Activated CD8-positive, alpha-beta T cell treated with anti-CD3 and anti-CD28 coated beads for 36 hours (primary cell): ENCODE measurements around the gene CNOT6. TPM values are rescaled to one million over a fixed set of nuclear protein-coding genes. Genes with fewer than 3 reads are reported as not detected.

Experiments
- ATAC-seq: fragments of 200-7000 bp; cut with Tn5 transposase; one replicate; pipeline ENCODE4 v1.10.0; 2021; ENCODE audit warnings: mild to moderate bottlenecking, moderate library complexity
- CTCF ChIA-PET: fragments of 350-600 bp; sonication (Branson Sonifier 250); formaldehyde crosslinking; loops from one replicate; lab custom pipeline; 2021; ENCODE audit warnings: antibody characterized with exemption; lab: Charles Lee
- POLR2A ChIA-PET: fragments of 350-600 bp; sonication (Branson Sonifier 250); formaldehyde crosslinking; loops from one replicate; lab custom pipeline; 2021; ENCODE audit warnings: antibody characterized with exemption; lab: Charles Lee
- DNase-seq: peaks from one replicate; pipeline ENCODE4 v3.0.0-alpha.2; 2020
- H3K27ac Mint-ChIP-seq: one replicate; pipeline ENCODE4 v1.8.0; 2021; ENCODE audit warnings: mild to moderate bottlenecking, mixed read lengths
- H3K27me3 Mint-ChIP-seq: one replicate; pipeline ENCODE4 v1.8.0; 2021; ENCODE audit warnings: mixed read lengths
- H3K36me3 Mint-ChIP-seq: one replicate; pipeline ENCODE4 v1.8.0; 2021; ENCODE audit warnings: low read depth, mixed read lengths
- H3K4me1 Mint-ChIP-seq: one replicate; pipeline ENCODE4 v1.8.0; 2021; ENCODE audit warnings: low read depth, mixed read lengths
- H3K4me3 Mint-ChIP-seq: one replicate; pipeline ENCODE4 v1.8.0; 2021; ENCODE audit warnings: mild to moderate bottlenecking, moderate library complexity, mixed read lengths
- H3K9me3 Mint-ChIP-seq: one replicate; pipeline ENCODE4 v1.8.0; 2021; ENCODE audit warnings: mixed read lengths
- intact Hi-C: fragments of 100-400 bp; cut with micrococcal nuclease; formaldehyde crosslinking; loops from one replicate; pipeline ENCODE4 v1.10.0; 2022
- total RNA-seq, 2 experiments: library from RNA; stranded (reverse); gene quantifications; one replicate each; pipeline ENCODE4 v1.2.3, GENCODE V29; 2021
- TF ChIP-seq, protein P1 (sequence below): fragments of 200-600 bp; IDR thresholded peaks from one replicate; pipeline ENCODE4 v1.8.0; 2022; ENCODE audit warnings: antibody characterized with exemption, mild to moderate bottlenecking

Gene CNOT6
- total RNA-seq, 2 experiments from 2014 or later, result 28.4 to 30.4 TPM

DNA sequence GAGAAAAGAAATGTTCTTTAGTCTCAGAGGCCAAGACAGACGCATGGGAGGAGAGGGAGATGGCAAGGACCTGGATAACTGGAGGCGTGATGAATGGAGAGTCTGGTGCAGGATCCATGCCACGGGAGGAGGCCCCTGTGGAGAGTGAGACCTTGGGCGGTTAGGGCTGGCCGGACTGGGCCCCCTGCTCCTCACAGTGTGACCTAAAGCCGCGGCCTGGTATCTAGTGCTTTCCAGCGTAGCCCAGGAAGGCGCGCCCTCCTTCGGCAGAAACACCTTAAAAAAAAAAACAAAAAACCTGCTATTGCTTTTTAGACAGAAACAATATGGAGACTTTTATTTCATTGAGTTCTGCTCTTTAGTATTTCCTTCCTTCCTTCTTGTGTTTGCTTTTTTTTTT lies 64.1 kb downstream of the CNOT6 start:
- CTCF ChIA-PET, result no interaction called here
- TF ChIP-seq, protein P1, sequence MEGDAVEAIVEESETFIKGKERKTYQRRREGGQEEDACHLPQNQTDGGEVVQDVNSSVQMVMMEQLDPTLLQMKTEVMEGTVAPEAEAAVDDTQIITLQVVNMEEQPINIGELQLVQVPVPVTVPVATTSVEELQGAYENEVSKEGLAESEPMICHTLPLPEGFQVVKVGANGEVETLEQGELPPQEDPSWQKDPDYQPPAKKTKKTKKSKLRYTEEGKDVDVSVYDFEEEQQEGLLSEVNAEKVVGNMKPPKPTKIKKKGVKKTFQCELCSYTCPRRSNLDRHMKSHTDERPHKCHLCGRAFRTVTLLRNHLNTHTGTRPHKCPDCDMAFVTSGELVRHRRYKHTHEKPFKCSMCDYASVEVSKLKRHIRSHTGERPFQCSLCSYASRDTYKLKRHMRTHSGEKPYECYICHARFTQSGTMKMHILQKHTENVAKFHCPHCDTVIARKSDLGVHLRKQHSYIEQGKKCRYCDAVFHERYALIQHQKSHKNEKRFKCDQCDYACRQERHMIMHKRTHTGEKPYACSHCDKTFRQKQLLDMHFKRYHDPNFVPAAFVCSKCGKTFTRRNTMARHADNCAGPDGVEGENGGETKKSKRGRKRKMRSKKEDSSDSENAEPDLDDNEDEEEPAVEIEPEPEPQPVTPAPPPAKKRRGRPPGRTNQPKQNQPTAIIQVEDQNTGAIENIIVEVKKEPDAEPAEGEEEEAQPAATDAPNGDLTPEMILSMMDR, result no peak
- no peaks in the 10 kb centered on the region for H3K27me3 Mint-ChIP-seq
- no peak for DNase-seq
- no peak overlapping the region for H3K4me3 Mint-ChIP-seq
- intact Hi-C loops, result no loop called here
- peaks cover 58% of the 10 kb centered on the region for H3K36me3 Mint-ChIP-seq
- no peak for ATAC-seq
- peaks cover 33% of the 10 kb centered on the region for H3K4me1 Mint-ChIP-seq
- no peaks in the 10 kb centered on the region for H3K9me3 Mint-ChIP-seq
- H3K27ac Mint-ChIP-seq, result no peak overlapping the region
- POLR2A ChIA-PET, result interaction anchor here (0.6 kb wide), 2 partner anchors 21 to 63 kb away, joined by 3 read pairs; no protein-coding TSS in a partner anchor

DNA sequence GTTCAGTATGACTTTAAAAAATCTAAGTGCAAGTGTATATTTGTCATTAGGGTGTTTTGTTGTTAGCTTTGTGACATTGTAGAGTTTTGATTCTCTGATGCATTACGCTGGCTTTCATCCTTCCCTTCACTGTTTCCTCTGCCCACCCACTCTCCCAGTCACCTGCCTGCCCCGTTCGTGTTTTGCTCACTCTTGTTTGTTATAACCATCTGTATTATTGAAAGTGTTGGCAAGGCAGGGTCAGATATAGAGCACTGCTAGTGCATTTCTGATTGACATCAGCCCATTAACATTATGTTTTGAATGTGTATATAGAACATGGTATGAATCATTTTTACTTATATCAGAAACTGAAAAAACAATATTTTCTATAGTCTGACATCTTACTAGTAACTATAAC lies 69.8 kb downstream of the CNOT6 start:
- ChIA-PET POLR2A (no interaction called here), CTCF (no interaction called here)
- intact Hi-C loops, result no loop called here
- Mint-ChIP-seq H3K27ac (no peak overlapping the region), H3K36me3 (peaks cover 62% of the 10 kb centered on the region), H3K4me3 (no peak overlapping the region), H3K9me3 (no peaks in the 10 kb centered on the region), H3K4me1 (peaks cover 45% of the 10 kb centered on the region), H3K27me3 (no peaks in the 10 kb centered on the region)
- peak; percentile 70 for ATAC-seq
- peak; percentile 42 for DNase-seq
- TF ChIP-seq, protein P1, result no peak

DNA sequence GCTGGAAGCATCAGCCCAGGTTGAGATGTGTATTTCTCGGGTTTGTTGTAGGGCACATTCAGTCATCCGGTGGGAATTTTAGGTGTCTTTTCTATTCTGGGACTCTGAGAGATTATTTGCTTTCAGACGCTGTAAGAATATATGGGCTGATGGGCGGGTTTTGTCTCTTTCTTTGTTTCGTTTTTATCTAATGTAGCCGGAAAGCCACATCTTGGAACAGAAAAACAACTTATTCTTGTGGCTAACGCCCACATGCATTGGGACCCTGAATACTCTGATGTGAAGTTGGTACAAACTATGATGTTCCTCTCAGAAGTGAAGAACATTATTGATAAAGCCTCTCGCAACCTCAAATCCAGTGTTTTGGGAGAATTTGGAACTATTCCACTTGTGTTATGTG lies 74.7 kb downstream of the CNOT6 start:
- Mint-ChIP-seq H3K4me1 (peaks cover 22% of the 10 kb centered on the region), H3K9me3 (no peaks in the 10 kb centered on the region), H3K27ac (peak overlapping the region; percentile 69), H3K4me3 (no peak overlapping the region), H3K27me3 (no peaks in the 10 kb centered on the region), H3K36me3 (peaks cover 50% of the 10 kb centered on the region)
- POLR2A ChIA-PET, result interaction anchor here (1.2 kb wide), 1 partner anchor 11 kb away, joined by 4 read pairs; no protein-coding TSS in a partner anchor
- DNase-seq (peak; percentile 34), ATAC-seq (peak; percentile 42)
- TF ChIP-seq, protein P1, result no peak
- intact Hi-C loops, result no loop called here
- CTCF ChIA-PET, result no interaction called here

DNA sequence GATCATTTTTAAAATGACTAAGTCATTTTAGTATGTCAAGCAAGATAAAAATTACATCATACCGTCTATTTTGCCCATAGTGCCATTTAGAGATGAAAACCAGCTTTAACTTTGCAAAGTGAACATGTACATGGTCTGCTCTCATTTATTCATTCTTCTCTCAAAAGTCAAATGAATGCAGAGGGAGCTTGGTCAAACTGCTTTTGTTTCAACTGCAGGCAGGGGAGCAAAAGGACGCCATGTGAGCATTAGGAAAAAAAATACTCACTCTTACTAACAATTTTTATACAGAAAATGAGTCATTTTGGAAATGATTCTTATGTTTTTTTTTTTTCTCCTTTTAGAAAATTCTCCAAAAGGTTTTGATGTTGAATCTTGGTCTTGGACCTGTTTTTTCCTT lies 81.4 kb downstream of the CNOT6 start:
- H3K4me1 Mint-ChIP-seq, result peaks cover 10% of the 10 kb centered on the region
- ChIA-PET CTCF (interaction anchor here (0.7 to 2.7 kb wide), 3 partner anchors 30 to 44 kb away, joined by 3 to 11 read pairs (median 3); no protein-coding TSS in a partner anchor), POLR2A (no interaction called here)
- intact Hi-C loops, result no loop called here
- H3K4me3 Mint-ChIP-seq, result no peak overlapping the region
- no peaks in the 10 kb centered on the region for H3K27me3 Mint-ChIP-seq
- ATAC-seq, result no peak
- DNase-seq, result no peak
- H3K36me3 Mint-ChIP-seq, result peaks cover 31% of the 10 kb centered on the region
- no peaks in the 10 kb centered on the region for H3K9me3 Mint-ChIP-seq
- H3K27ac Mint-ChIP-seq, result no peak overlapping the region
- TF ChIP-seq, protein P1, result no peak

DNA sequence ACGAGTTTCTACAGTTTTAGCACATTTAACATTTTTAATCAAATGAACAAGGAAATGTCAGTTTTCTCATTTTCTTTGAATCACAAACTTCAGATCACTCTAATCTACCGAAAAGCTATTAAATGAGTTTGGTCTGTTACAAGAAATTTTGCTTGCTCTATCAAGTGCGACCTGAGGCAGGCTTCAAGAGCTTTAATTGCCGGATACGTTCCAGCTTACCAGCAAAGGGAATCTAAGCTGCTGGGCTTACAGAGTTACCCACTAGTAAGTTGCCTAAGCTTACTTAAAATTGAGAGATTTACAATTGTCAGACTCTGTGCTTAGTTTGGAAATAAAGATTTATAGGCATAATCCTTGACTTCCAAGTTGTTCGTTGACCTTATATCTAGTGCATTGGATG lies 86.5 kb downstream of the CNOT6 start:
- ChIA-PET CTCF (interaction anchor here (0.9 to 2.2 kb wide), 2 partner anchors 25 to 36 kb away, joined by 4 to 6 read pairs; no protein-coding TSS in a partner anchor), POLR2A (interaction anchor here (1.6 kb wide), 1 partner anchor 12 kb away, joined by 4 read pairs; no protein-coding TSS in a partner anchor)
- DNase-seq, result no peak
- no peak for ATAC-seq
- H3K4me3 Mint-ChIP-seq, result no peak overlapping the region
- H3K27me3 Mint-ChIP-seq, result no peaks in the 10 kb centered on the region
- intact Hi-C loops, result no loop called here
- H3K27ac Mint-ChIP-seq, result no peak overlapping the region
- H3K36me3 Mint-ChIP-seq, result peaks cover 14% of the 10 kb centered on the region
- TF ChIP-seq, protein P1, result no peak
- no peaks in the 10 kb centered on the region for H3K9me3 Mint-ChIP-seq
- peaks cover 5% of the 10 kb centered on the region for H3K4me1 Mint-ChIP-seq
